ENCODE results near the gene INTS4.
"Not testable (repeated sequence)": the region's sequence is repeated elsewhere in the genome, so short reads cannot be mapped to it uniquely, and the experiment has no call there.

INTS4 gene

DNA sequence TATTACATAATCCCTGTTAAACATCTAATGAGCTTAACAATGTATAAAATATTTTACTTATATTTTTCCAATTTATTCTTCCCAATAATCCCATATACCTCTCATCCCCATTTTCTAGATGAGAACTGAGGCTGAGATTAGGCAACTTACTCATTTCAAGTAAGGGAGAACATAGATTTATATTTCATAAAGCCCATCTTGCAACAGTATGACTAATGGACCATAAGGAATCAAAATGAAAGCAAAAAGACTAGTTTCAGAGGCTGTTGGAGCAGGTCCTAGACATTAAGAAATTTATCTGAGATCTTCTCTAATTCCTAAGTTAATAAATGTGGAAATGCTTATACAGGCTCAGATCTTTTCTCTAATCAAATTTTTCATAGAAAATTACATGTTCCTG, 52.0 kb downstream of the INTS4 start:
- DNase-seq, result not testable (repeated sequence)

DNA sequence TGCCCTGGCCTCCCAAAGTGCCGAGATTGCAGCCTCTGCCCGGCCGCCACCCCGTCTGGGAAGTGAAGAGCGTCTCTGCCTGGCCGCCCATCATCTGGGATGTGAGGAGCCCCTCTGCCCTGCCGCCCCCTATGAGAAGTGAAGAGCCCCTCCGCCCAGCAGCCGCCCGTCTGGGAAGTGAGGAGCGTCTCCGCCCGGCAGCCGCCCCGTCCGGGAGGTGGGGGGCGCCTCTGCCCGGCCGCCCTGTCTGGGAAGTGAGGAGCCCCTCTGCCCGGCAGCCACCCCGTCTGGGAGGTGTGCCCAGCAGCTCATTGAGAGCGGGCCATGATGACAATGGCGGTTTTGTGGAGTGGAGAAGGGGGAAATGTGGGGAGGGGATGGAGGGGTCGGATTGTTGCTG, 60.9 kb downstream of the INTS4 start:
- DNase-seq, result not testable (repeated sequence)

- not testable (repeated sequence) for DNase-seq
Measured at GRCh38 chr11:77930334-77931208, 63.9 kb downstream of the INTS4 start.

DNA sequence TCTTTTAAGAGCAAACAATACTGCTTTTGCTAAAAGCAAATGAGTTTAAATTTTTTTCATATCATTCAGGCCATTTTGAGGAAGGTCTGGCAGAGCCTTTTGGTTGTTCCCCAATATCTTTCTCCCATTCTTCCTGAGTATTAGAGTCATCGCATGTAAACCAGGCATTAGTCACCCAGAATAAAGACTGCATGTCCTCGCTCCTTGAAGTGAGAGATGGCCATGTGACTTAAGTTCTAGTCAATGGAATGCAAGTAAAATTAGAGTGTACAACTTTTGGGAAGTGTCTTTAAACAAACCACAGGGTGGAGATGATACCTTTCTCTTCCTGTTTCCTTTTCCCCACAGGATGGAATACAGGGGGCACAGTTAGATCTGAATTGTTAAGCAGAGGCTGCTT, 76.8 kb downstream of the INTS4 start:
- DNase-seq, result not testable (repeated sequence)

DNA sequence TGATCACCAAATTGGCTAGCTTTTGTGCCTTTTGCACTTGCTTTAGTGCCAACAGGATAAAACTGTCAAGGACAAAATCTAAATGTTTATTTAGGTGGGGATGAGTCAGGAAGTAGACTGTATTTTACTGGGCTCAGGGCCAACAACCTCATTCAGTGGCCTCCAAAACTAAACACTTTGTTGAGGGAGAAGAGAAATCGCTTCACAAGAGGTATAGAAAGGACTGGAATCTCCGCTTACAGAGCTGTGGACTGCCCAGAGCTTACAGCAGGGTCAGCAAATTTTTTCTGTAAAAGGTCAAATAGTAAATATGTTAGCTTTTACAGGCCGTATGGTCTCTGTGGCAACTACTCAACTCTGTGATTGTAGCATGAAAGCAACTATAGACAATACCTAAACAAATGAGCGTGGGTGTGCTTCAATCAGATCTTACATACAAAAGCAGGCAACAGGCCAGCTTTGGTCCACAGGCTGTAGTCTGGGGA, 80.1 kb downstream of the INTS4 start:
- DNase-seq, result not testable (repeated sequence)

- not testable (repeated sequence) for DNase-seq
Measured at GRCh38 chr11:77913608-77914306, 80.7 kb downstream of the INTS4 start.

GRCh38 chr11:77910828-77911227, 83.6 kb downstream of the INTS4 start:
- DNase-seq, result not testable (repeated sequence)

- no peak for DNase-seq
Measured at GRCh38 chr11:77909277-77909676, 85.2 kb downstream of the INTS4 start.

- no peak for DNase-seq
Measured at GRCh38 chr11:77908835-77909234, 85.6 kb downstream of the INTS4 start.

DNA sequence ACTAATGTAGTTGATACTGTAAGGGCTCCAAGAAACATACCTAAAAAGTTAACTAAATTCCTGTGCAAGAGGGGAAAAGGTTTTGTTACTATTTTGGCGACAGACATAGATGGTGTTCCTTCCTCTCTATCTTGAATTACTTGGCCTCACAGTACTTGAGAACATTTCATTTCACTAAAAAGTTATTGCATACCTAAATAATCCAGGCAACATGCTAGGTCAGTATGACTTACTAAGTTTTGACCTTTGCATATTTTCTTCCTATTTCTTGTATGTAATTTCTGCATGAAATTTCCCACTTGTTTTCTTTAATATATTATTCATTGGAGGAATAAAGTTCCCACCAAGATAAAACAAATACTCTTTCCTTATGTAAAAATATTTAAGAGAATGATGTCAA, 99.5 kb downstream of the INTS4 start:
- DNase-seq, result not testable (repeated sequence)

DNA sequence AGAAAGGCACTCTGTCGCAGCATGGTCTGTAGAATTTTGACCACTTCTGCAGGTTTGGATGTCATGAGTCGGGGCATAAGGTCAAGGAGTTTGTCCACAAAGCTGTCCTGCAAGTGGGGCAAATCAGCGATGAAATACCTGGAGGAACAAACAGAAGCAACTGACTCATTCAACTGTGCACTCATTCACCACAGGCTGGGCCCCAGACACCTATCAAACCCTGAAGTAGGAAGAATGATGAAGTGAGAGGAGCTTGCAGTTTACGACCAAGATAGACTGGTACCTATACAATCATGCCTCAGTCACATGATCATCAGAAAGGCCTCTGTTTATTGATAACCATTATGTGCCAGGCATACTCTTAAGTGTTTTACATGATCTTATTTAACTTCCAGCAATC, 102.8 kb downstream of the INTS4 start:
- not testable (repeated sequence) for DNase-seq

- not testable (repeated sequence) for DNase-seq
Measured at GRCh38 chr11:77891256-77891655, 103.2 kb downstream of the INTS4 start.

GRCh38 chr11:77890619-77891056, 103.8 kb downstream of the INTS4 start:
- DNase-seq, result not testable (repeated sequence)

DNA sequence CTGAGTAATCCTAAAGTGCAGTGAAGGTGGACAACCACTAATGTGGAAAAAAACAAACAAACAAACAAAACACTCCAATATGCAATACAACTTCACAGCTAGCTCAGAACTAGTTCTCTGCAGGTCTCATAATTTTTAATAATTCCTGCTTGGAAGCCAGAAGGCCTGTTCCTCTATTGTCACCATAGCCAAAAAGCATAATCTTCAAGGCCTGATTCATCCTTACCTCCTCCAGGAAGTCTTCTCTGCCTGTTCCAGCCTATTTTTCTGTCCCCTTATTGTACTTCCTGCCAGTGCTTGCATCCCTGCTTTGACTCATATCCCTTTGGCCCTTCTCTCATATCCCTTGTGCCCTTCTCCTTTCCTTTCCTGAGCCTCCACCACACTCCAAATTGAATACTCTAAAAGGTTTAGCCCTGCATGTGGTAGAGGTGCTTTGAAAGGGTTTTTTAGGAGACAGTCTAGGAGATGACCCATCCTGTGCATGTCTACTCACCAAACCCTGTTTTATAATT, 104.3 kb downstream of the INTS4 start:
- DNase-seq, result not testable (repeated sequence)

DNA sequence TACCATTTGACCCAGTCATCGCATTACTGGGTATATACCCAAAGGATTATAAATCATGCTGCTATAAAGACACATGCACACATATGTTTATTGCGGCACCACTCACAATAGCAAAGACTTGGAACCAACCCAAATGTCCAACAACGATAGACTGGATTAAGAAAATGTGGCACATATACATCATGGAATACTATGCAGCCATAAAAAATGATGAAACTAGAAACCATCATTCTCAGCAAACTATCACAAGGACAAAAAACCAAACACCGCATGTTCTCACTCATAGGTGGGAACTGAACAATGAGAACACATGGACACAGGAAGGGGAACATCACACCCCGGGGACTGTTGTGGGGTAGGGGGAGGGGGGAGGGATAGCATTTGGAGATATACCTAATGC, 105.4 kb downstream of the INTS4 start:
- DNase-seq, result not testable (repeated sequence)

DNA sequence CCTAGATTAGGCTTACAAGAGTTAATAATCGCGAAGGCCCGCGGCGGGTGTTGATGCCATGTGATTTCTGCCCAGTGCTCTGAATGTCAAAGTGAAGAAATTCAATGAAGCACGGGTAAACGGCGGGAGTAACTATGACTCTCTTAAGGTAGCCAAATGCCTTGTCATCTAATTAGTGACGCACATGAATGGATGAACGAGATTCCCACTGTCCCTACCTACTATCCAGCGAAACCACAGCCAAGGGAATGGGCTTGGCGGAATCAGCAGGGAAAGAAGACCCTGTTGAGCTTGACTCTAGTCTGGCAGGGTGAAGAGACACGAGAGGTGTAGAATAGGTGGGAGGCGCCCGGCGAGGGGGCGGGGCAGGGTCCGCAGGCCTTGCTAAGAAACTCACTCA, 108.1 kb downstream of the INTS4 start:
- no peak for DNase-seq

DNA sequence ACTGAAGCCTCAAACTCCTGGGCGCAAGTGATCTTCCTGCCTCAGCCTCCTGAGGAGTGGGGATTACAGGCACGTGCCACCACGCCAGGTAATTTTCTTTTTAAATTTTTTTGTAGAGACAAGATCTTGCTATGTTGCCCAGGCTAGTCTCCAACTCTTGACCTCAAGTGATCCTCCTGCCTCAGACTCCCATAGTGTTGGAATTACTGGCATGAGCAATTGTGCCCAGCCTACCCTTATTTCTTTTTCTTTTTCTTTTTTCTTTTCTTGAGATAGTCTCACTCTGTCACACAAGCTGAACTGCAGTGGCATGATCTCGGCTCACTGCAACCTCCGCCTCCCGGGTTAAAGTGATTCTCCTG, 109.7 kb downstream of the INTS4 start:
- no peak for DNase-seq

DNA sequence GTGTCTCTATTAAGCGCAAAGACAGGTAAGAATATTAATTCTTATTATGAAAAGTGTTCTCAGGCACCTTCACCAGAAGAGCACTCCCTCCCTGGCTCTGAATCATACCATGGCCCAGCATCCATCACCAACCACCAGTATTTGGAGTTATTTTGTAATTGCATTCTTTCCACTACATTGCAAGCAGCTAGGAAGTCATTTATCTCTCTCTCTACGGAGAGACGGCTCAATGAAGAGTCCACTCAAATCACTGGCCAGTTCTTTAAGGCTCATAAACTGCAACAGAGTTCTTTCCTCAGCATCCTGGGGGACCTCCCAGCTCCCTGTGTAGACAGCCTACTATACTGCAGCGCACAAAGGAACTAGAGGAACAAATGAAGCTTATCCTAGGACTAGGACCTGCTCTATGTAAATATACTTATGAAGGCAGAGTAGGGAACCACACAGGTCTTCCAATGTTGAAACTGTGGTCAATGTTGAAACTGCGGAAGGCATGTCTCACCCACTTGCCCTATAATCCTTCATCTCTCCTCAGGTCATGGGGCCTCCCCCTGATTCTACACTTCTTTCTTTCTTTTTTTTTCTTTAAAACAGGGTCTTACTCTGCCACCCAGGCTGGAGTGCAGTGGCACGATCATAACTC, 110.2 kb downstream of the INTS4 start:
- DNase-seq, result no peak

DNA sequence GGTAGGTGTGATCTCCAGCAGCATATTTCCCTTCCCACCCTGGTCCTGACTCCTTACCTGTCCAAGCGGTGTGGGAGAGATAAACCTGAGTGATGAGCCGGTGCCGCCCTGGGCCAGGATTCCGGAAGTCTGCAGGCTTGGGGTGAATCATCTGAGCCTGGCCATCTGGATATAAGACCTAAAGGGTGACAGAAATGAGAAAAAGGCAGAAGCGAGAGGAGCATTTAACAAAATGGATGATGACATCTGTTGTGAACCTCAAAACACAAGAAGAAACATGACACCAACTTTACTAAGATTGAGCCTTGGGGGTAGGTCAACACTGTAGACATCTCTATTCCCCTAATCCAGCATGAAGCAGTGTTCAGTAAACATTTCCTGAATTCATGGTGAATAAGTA, 110.7 kb downstream of the INTS4 start:
- no peak for DNase-seq

DNA sequence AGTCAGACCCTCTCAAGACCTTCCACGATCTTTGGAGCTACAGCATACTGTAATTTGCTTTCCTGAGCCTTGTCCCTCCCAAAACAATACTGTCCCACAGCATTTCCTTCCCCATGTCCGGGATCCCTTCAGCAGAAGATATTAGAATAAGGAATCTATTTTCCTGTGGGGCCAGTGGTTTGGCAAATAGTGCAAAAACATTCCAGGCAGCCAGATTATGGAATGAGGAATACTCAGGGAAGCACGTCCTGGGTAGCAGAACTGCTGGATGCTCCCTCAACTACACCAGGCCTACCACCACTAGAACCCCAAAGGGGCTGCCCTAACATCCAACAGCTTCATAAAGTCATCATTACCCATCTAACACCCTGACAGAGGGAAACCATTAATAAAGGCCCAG, 112.1 kb downstream of the INTS4 start:
- no peak for DNase-seq

- DNase-seq, result no peak
Measured at GRCh38 chr11:77879218-77879617, 115.2 kb downstream of the INTS4 start.

DNA sequence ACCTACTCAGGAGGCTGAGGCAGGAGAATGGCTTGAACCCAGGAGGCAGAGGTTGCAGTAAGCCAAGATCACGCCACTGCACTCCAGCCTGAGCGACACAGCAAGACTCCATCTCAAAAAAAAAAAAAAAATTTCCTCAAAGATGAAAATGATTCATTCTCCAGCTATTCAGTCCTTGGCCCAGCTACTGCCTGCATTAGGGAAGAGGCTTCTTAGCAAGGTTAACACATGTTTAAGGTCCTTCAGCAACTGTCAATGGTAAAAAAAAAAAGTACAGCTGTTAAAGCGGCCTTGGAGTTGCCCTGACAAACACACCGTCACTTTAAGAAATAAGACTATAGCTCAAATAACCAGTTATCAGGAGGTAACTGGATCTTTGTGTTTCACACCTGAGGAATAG, 116.2 kb downstream of the INTS4 start:
- not testable (repeated sequence) for DNase-seq

- no peak for DNase-seq
Measured at GRCh38 chr11:77876045-77876444, 118.4 kb downstream of the INTS4 start.
